ENCODE data around the gene POMT2.

The POMT2 gene

GRCh38 chr14:77239412-77239811 is 81.3 kb downstream of the POMT2 start:
- no peaks in the 10 kb centered on the region for H3K9me3 ChIP-seq
- TF ChIP-seq CTCF (IDR thresholded peaks at IDR 0.05) = no peak

GRCh38 chr14:77238996-77239395 is 81.7 kb downstream of the POMT2 start:
- no peak for TF ChIP-seq CTCF (IDR thresholded peaks at IDR 0.05)
- DNase-seq = no peak
- H3K4me3 ChIP-seq = no peak overlapping the region

More at GRCh38 chr14:77239412-77239811, 81.3 kb downstream of the POMT2 start:
- Histone ChIP-seq H3K4me1 (no peaks in the 10 kb centered on the region), H3K27ac (no peak overlapping the region), H3K27me3 (peaks cover 0 to 4% of the 10 kb centered on the region in 2 donors), H3K36me3 (no peaks in the 10 kb centered on the region), H3K4me3 (no peak overlapping the region)
- no peak for DNase-seq
- intact Hi-C loops (cut with DNase I; ENCODE audit: low total_unique reads) = no loop called here

GRCh38 chr14:77238356-77238755 is 82.3 kb downstream of the POMT2 start:
- Histone ChIP-seq H3K27ac (no peak overlapping the region), H3K4me3 (no peak overlapping the region), H3K4me1 (no peaks in the 10 kb centered on the region), H3K9me3 (no peaks in the 10 kb centered on the region), H3K27me3 (peaks cover 0 to 4% of the 10 kb centered on the region in 2 donors), H3K36me3 (no peaks in the 10 kb centered on the region)
- no peak for DNase-seq
- TF ChIP-seq CTCF (IDR thresholded peaks at IDR 0.05) = no peak
- intact Hi-C loops (cut with DNase I; ENCODE audit: low total_unique reads) = no loop called here

More at GRCh38 chr14:77238996-77239395, 81.7 kb downstream of the POMT2 start:
- Histone ChIP-seq H3K9me3 (no peaks in the 10 kb centered on the region), H3K36me3 (no peaks in the 10 kb centered on the region), H3K27me3 (peaks cover 0 to 4% of the 10 kb centered on the region in 2 donors), H3K27ac (no peak overlapping the region), H3K4me1 (no peaks in the 10 kb centered on the region)
- intact Hi-C loops (cut with DNase I; ENCODE audit: low total_unique reads) = no loop called here

GRCh38 chr14:77236814-77237213 is 83.9 kb downstream of the POMT2 start:
- no peak for TF ChIP-seq CTCF (IDR thresholded peaks at IDR 0.05)
- no peak overlapping the region for H3K4me3 ChIP-seq

GRCh38 chr14:77231721-77232120 is 89.0 kb downstream of the POMT2 start:
- H3K36me3 ChIP-seq = no peaks in the 10 kb centered on the region
- TF ChIP-seq CTCF (IDR thresholded peaks at IDR 0.05) = no peak
- intact Hi-C loops (cut with DNase I; ENCODE audit: low total_unique reads) = no loop called here
- H3K27me3 ChIP-seq = peaks cover 0 to 4% of the 10 kb centered on the region in 2 donors
- no peak overlapping the region for H3K4me3 ChIP-seq
- DNase-seq = no peak
- no peaks in the 10 kb centered on the region for H3K4me1 ChIP-seq
- no peak overlapping the region for H3K27ac ChIP-seq
- H3K9me3 ChIP-seq = no peaks in the 10 kb centered on the region

More at GRCh38 chr14:77236814-77237213, 83.9 kb downstream of the POMT2 start:
- Histone ChIP-seq H3K27ac (no peak overlapping the region), H3K9me3 (no peaks in the 10 kb centered on the region), H3K36me3 (no peaks in the 10 kb centered on the region), H3K4me1 (no peaks in the 10 kb centered on the region), H3K27me3 (peaks cover 0 to 4% of the 10 kb centered on the region in 2 donors)
- intact Hi-C loops (cut with DNase I; ENCODE audit: low total_unique reads) = no loop called here
- no peak for DNase-seq

GRCh38 chr14:77230914-77231313 is 89.8 kb downstream of the POMT2 start:
- H3K27me3 ChIP-seq = no peaks in the 10 kb centered on the region
- H3K36me3 ChIP-seq = no peaks in the 10 kb centered on the region
- H3K9me3 ChIP-seq = no peaks in the 10 kb centered on the region
- H3K4me3 ChIP-seq = no peak overlapping the region
- H3K27ac ChIP-seq = no peak overlapping the region
- DNase-seq = no peak
- TF ChIP-seq CTCF (IDR thresholded peaks at IDR 0.05) = no peak
- H3K4me1 ChIP-seq = no peaks in the 10 kb centered on the region
- intact Hi-C loops (cut with DNase I; ENCODE audit: low total_unique reads) = no loop called here
